GM19455 (cell line): ENCODE results near the gene ZNF316.
"Not testable (repeated sequence)": the region's sequence is repeated elsewhere in the genome, so short reads cannot be mapped to it uniquely, and the experiment has no call there.

Source experiments
- ATAC-seq: cut with Tn5 transposase; IDR thresholded peaks from one replicate; pipeline ENCODE4 v1.9.1; 2021; ENCODE audit not compliant: unreplicated experiment

The ZNF316 gene

DNA sequence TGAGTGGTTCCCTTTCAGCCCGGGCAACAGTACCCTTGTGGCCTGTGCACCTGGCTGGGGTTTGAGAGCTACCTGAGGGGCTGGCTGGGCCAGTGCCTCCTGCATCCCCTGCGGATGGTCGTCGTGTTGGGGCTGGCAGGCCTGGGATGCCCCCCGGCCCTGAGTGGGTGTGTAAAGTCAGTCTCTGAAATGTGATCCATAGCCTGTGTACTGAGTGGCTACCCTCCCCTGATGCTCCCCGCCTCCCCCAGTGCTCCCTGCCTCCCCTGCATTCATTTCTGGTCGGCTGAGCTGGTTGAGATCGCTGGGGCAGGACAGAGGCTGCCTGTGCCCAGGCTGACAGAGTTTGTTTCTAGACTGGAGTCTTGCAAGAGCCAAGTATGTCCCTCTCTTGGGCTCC lies 9.3 kb downstream of the ZNF316 start:
- no peak for ATAC-seq

DNA sequence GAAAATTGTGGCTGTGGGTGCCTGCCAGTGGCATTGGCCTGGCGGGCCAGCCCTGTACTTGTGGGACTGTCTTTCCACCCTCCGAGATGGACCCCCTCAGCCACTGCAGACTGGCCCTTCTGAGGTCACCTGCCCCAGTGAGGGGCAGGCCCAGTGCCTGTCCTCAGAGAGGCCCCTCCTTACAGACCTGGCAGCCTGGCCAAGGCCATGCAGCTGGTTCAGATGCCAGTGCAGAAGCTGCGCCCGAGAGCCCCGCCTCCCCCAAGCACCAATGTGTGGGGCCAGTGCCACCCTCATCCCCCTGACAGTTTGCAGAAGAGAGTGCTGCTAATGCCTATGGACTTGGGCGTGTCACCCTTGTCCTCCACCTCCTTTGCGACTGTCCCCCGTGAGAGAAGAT lies 10.0 kb downstream of the ZNF316 start:
- ATAC-seq = no peak

DNA sequence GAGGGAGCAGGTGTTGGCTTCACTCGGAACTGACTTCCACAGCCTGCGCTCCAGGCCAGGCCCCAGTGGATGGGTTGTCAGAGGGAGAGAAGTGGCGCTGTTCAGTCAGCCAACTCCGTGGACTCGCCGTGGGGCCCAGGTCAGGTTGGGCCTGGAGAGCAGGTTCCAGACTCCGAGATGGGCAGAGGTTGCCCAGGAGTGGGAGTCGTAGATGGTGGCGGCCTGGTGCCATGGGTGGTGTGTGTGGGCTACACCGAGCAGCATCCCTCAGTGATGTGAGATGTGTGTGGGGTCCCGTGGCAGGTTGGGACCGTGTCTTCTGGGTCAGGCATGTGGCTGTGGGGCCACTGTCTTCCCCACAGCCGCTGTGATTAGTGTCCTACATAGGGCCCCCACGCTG lies 10.4 kb downstream of the ZNF316 start:
- no peak for ATAC-seq

DNA sequence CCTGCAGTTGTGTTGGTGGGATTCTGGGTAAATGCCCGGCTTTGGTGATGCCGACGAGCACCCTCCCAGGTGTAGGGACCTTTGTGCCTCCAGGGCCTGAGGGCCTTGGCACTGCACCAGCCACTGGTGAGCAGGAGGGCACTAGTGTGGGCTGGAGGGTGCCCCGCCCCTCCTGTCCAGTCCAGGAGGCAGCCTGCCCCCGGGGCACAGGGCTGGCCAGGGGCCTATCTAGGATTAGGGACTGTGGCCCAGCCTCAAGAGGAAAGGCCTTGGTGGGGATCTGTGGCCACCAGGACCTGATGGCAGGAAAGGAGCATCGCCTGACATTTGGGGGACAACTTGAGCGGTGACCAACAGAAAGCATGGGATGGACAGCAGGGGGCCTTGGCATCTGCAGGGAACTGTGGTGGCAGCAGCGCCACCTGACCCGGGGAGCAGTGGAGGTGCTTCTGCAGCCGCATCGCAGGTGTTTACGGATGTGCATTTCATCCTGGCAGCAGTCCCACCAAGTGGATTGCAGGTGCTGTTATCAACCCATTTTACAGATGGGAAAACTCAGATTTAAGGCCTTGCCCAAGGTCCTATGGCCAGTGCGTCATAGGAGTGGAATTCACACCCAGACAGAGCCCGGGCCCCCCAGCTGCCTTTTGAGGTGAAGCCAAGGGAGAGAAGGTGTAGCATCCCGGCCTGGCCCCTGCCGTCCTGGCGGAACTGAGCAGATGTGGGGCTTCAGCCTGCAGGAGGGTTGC lies 11.1 kb downstream of the ZNF316 start:
- ATAC-seq = no peak

DNA sequence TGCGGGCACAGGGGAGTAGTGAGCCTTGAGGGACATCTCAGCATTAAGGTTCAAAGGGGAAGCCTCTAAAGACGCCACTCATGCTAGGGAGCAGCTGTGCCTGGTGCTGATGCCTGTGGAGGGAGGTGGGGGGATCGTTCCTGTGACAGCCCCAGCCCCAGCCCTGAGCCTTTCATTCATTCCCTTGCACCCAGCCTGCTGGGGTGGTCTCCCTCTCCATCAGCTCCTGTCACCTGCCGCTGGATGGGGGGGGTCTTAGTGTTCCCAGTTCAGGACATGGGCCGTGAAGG lies 11.6 kb downstream of the ZNF316 start:
- no peak for ATAC-seq

DNA sequence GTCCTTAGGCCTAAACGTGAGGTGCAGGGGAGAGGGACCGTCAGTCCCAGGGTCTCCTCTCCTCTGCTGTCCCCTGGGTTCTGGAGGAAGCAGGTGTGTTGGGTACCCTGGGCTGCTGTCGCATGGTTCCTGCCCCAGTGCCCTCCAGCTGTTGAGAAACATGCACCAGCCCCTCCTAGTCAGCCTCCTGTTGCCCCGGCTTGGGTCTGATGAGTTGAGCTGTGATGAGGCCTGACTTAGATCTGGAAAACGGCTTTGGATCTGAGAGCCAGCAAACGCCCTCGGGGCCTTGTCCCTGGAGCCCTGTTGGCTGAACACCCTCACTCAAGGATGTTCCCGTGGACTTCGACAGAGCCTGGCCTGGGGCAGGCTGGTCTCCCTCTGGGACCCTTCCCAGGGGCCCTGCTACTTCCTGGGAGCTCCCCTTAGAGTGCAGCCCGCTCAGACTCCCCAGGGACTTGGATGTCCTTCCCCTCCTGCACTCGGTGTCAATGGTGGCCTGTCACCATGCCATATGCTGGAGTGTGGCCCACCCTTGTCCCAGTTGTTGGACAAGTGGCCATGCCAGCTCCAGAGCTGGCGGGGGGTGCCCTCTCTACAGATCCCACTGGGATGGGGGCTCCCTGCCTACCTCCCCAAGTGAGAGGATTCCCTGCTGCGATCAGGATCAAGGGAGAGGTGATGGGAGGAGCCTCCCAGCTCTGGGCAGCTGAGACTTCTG lies 12.3 kb downstream of the ZNF316 start:
- ATAC-seq = no peak

DNA sequence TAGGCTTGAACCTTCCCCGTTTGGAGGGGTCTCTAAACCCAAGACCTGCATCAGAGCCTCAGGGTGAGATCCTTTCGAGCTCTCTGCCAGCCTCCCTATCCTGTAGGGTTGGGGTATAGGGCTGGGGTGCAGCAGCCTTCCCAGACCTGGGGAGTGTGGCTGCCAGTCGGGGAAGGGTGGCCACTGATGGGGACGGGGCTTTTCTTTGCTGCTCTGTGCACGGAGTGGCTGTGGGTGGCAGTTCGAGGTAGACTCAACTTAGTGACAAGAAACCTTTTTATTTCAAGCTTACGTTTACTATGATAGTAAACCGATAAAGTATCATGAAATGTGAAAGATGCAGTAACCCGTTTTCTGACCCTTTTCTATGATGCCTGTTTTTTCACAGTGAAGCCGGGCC lies 13.0 kb downstream of the ZNF316 start:
- no peak for ATAC-seq

DNA sequence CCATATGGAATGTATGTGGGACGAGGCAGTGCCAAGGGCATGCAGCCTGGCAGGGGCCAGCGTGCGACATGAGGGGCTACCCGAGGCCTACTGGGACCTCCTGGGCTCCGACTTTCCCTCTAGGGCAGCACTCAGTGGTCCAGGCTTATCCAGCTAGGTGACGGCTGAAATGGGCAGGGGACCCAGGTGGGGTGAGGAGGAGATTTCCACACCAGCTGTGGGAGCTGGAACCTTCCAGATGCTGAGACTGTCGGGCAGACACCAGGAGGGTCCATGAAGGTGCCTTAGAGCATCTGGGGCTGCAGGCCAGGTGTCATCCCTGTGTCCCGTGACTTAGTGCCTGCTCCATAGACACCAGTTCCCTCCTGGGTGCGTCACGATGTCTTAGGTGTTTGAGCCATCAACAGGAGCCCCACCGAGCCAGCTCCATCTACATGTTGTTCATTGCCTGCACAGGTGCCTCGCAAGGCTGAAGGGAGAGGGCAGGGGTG lies 13.4 kb downstream of the ZNF316 start:
- no peak for ATAC-seq

DNA sequence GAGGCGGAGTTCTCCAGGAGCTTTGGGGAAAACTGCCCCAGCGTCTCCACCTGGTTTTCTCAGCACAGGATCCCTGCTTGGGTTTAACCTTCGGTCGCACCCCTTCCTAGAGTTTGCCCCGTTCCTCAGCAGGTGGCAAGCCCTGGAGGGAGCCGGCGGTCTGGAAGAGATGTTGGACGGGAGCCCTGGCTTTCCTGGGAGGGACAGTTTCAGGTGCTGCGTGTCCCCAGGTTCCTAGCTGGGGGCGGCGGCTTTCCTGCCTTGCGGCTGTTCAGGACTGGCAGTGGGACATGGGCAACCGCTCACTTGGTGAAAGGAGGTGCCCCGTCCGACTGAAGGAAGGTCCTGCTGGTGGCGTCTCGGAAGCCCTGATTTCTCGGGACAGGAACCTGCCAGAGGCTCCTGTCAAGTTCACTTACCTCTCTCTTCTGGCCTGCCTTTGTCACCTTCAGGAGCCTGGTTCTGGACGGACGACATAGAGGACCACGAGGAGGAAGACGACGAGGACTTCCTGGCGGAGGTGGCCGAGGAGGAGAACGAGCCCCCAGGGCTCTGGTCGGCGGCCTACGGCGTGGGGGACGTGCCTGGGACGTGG lies 14.8 kb downstream of the ZNF316 start:
- no peak for ATAC-seq

DNA sequence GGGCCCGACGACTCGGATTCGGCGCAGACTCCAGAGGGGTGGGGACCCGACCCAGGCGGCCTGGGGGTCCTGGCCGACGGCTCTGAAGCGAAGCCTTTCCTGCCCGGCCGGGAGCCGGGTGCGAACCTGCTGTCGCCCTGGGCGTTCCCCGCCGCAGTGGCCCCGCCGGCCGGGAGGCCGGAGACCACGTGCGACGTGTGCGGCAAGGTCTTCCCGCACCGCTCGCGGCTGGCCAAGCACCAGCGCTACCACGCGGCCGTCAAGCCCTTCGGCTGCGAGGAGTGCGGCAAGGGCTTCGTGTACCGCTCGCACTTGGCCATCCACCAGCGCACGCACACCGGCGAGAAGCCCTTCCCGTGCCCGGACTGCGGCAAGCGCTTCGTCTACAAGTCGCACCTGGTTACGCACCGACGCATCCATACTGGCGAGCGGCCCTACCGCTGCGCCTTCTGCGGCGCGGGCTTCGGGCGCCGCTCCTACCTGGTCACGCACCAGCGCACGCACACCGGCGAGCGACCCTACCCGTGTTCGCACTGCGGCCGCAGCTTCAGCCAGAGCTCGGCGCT lies 15.4 kb downstream of the ZNF316 start:
- ATAC-seq = no peak

DNA sequence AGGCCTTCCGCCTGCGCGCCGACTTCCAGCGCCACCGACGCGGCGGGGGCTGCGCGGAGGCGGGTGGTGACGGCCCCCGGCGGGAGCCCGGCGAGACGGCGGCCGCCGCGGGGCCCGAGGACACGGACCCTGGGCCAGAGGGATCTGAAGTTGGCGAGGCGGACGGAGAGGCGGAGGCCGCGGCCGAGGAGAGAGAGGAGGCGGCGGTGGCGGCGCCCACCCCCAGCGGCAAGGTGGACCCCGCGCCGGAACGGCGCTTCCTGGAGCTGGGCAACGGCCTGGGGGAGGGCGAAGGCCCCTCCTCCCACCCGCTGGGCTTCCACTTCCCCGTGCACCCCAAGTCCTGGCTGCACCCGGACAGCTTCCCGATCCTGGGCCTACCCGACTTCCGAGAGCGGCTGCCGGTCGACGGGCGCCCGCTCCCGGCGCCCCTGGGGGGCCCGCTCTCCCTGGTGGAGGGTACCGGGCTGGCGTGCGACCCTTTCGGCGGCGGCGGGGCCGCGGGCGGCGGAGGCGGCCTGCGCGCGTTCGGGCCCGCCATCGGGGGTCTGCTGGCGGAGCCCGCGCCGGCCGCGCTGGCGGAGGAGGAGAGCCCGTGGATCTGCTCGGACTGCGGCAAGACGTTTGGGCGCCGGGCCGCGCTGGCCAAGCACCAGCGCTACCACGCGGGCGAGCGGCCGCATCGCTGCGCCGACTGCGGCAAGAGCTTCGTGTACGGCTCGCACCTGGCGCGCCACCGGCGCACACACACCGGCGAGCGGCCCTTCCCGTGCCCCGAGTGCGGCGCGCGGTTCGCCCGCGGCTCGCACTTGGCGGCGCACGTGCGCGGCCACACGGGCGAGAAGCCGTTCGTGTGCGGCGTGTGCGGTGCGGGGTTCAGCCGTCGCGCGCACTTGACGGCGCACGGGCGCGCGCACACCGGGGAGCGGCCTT lies 16.2 kb downstream of the ZNF316 start:
- ATAC-seq = no peak

DNA sequence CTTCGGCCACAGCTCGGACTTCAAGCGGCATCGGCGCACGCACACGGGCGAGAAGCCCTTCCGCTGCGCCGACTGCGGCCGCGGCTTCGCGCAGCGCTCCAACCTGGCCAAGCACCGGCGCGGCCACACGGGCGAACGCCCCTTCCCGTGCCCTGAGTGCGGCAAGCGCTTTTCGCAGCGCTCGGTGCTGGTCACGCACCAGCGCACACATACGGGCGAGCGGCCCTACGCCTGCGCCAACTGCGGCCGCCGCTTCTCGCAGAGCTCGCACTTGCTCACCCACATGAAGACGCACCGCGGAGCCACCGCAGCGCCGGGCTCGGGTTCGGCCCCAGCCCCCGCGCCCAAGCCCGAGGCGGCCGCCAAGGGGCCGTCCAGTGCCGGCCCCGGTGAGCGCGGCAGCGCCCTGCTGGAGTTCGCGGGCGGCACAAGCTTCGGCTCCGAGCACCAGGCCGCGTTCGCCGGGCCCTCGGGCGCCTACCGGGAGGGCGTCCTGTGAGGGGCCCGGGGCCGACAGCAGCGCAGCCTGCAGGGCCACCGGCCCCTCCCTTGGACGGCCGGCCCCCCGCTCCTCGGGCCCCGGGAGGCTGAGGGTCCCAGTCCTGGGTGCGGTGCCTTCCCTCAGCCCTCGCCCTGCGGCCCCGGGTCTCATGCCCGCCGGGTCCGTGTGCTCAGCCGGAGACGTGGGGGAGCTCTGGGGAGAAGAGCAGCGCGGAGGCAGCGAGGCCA lies 17.2 kb downstream of the ZNF316 start:
- no peak for ATAC-seq

DNA sequence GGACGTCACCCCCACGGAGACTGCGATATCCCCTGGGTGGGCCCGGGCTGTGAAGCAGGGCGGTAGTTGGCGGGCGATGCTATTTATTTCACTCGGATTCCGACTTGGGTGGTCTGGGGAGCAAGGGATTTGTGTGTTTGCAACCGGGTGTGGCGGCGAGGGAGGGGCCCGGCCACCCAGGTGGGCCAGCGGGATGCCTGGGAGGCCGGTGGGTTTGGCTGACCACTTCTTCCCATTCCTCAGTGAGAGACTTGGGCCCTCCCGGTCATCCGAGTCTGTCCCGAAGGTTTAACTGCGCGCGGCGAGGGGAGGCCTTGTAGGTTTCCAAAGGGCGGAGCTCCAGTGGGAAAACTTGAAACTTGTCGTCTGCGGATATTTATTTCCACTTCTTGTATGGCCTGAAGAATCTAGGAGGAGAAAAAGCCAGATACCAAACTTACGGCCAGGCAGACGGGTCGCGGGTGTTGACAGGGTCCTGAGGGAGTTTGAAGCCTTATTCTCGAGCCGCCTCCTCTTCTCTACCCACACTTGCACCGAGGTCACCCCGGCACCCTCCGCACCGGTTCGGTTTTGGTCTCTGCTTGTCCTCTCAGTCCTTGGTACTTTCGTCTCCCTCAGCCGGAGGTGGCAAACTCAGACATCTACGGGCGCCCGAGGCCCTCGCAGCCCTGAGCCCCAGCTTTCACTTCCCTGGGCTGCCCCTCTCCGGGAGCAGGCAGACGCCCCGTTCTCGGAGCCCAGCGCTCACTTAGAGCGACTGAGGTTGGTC lies 17.9 kb downstream of the ZNF316 start:
- no peak for ATAC-seq

DNA sequence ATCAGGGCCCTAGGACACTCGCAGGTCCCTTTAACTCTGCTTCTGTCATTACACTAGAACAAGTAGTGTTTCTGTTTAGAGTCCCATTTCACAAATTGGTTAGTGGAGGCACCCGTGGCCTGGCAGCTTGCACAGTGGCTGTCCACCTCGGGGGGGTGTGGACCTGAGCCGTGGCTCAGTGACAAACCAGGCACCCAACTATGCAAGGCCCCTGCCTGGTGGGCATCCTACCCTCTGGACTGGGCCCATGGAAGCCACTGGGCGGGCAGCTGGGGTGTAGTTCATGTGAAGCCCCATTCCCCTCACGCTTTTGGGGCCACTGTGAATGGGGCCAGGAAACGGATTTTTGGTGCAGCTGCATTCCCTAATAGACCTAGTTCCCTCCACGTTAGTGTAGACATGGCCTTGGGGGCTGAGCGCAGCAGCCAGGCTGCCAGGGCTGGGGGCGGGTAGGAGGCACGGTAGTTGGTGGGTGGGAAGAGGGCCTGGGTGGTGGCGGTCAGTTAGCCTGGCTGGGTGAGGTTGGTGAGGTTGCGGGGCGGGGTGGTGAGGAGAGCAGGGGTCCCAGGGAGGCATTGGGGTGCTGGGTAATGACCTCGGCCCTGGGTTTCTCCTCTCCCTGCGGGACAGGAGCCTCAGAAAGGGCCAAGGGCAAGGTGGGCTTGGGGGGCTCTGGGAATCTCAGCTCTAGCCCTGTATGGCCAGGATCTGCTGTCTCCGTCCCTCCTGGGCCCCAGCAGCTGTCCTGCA lies 18.7 kb downstream of the ZNF316 start:
- no peak for ATAC-seq

DNA sequence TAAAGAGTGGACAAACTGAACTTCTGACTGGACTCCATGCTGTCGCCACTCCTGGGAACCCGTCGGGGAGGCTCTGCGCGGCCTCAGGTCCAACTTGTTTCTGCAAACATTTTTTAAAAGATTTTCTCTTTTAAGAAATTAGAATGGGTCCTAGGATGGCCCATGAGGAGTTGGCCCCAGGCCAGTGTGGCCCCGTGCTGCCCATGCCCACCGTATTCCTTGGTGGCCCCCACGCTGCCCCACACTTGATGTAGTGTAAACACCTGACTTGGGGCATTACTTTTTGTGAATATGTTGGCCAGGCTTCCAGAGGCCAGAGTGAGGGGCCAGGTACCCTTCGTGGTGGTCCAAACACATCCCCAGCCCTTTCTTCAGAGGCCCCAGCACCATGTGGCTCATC lies 19.3 kb downstream of the ZNF316 start:
- no peak for ATAC-seq

DNA sequence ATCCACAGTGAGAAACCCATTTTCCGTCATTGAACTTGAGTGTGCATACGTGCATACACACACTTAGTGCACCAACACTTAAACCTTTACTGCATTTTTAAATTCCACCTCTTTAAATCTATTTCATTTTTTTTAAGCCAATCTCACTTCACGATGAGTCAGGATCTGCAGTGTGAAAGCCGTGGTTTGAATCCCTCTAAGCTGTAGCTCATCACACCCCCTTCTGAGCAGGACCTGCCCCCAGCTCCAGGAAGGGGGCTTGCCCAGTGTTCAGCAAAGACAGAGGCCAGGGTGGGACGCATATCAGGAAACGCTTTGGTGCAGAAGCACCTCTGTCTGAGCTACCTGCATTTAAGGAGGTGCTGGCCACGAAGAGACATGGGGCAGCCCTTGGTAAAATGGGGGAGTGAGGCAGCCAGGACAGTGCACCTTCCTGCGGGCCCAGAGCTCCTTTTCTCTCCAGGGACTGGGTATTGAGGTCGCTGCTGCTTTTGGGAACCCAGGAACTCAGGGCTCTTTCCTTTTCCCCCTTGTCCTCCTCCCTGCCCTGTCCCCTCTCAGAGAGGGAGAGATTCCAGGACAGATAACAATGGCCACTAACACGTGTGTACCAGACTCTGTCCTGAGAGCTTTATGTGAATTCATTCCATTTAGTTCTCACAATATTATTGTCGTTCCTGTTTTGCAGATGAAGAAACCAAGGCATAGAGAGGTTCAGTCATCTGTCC lies 21.7 kb downstream of the ZNF316 start:
- no peak for ATAC-seq

DNA sequence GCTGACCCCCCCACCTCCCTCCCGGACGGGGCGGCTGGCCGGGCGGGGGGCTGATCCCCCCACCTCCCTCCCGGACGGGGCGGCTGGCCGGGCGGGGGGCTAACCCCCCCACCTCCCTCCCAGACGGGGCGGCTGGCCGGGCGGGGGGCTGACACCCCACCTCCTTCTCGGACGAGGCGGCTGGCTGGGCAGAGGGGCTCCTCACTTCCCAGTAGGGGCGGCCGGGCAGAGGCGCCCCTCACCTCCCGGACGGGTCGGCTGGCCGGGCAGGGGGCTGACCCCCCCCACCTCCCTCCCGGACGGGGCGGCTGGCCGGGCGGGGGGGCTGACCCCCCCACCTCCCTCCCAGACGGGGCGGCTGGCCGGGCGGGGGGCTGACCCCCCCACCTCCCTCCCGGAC lies 33.7 kb downstream of the ZNF316 start:
- ATAC-seq = not testable (repeated sequence)

DNA sequence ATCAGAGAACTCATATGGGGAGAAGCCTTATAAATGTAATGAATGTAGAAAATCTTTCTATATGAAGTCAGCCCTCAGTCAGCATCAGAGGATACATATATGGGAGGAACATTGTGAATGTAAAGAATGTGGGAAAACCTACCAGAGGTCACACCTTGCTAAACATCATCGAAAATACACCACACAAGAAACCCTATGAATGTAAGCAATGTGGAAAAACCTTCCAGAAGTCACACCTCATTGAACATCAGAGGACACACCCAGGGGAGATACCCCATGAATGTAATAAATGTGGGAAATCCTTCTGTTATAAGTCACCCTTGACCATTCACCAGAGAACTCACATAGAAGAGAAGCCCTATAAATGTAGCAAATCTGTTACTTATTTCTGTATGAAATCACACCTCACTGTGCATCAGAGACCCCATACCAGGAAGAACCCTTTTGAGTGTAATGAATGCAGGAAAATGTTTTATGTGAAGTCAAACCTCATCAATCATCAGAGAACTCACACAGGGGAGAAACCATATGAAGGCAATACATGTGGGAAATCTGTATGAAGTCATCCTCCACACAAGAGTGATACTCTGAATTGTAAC lies 38.8 kb downstream of the ZNF316 start:
- ATAC-seq = no peak
